GM21360 (cell line): ENCODE data around the gene ATG12.
"Not testable (repeated sequence)": the region's sequence is repeated elsewhere in the genome, so short reads cannot be mapped to it uniquely, and the experiment has no call there.

Source experiments
- ATAC-seq: cut with Tn5 transposase; IDR thresholded peaks from one replicate; pipeline ENCODE4 v1.9.1; 2021; ENCODE audit warnings: mild to moderate bottlenecking, moderate library complexity; ENCODE audit not compliant: unreplicated experiment

Gene ATG12

GRCh38 chr5:115841382-115842088 lies at the start of gene ATG12, which contains the start of gene AP3S1:
TSS of gene ATG12 (minus strand) at chr5:115841565. CDS start at chr5:115841552, 13 bp downstream.
TSS of gene AP3S1 (plus strand) at chr5:115841935. CDS start at chr5:115842038, 103 bp downstream.
- ATAC-seq: peak; percentile 82

- no peak for ATAC-seq
These were observed 46.7 kb upstream of the ATG12 start for GRCh38 chr5:115888027-115888426.

- ATAC-seq: not testable (repeated sequence)
These were observed 43.8 kb upstream of the ATG12 start for GRCh38 chr5:115885208-115885607.

GRCh38 chr5:115884704-115885103 lies 43.3 kb upstream of the ATG12 start:
- no peak for ATAC-seq

- not testable (repeated sequence) for ATAC-seq
These were observed 41.1 kb upstream of the ATG12 start for GRCh38 chr5:115882434-115882833.

- ATAC-seq: not testable (repeated sequence)
These were observed 36.0 kb upstream of the ATG12 start for GRCh38 chr5:115877342-115877741.

- ATAC-seq: no peak
These were observed 34.1 kb upstream of the ATG12 start for GRCh38 chr5:115875447-115875846.

- ATAC-seq: no peak
These were observed 32.0 kb upstream of the ATG12 start for GRCh38 chr5:115873392-115873791.

GRCh38 chr5:115872447-115872846 lies 31.1 kb upstream of the ATG12 start:
- ATAC-seq: no peak

GRCh38 chr5:115869256-115869795 lies 28.0 kb upstream of the ATG12 start:
- no peak for ATAC-seq

- ATAC-seq: no peak
These were observed 18.0 kb upstream of the ATG12 start for GRCh38 chr5:115859378-115859777.

GRCh38 chr5:115858396-115858795 lies 17.0 kb upstream of the ATG12 start:
- no peak for ATAC-seq

- ATAC-seq: no peak
These were observed 16.4 kb upstream of the ATG12 start for GRCh38 chr5:115857626-115858349.

GRCh38 chr5:115857057-115857479 lies 15.7 kb upstream of the ATG12 start:
- ATAC-seq: no peak

- no peak for ATAC-seq
These were observed 14.6 kb upstream of the ATG12 start for GRCh38 chr5:115855959-115856358.

GRCh38 chr5:115854139-115854538 lies 12.8 kb upstream of the ATG12 start:
- ATAC-seq: no peak

GRCh38 chr5:115850744-115851416 lies 9.5 kb upstream of the ATG12 start:
- ATAC-seq: no peak

GRCh38 chr5:115849258-115849798 lies 8.0 kb upstream of the ATG12 start:
- ATAC-seq: no peak

GRCh38 chr5:115847290-115847689 lies 5.9 kb upstream of the ATG12 start:
- ATAC-seq: no peak

- no peak for ATAC-seq
These were observed 3.0 kb upstream of the ATG12 start for GRCh38 chr5:115844321-115844817.
